Stimulated activated CD8-positive, alpha-beta memory T cell treated with anti-CD3 and anti-CD28 coated beads, Interleukin-4, amount 100 ng/mL, for 4 hours (primary cell): ENCODE results near the gene KRTAP10-5.

Source experiments
- DNase-seq, 2 donors: peaks; one replicate each; pipeline ENCODE4 v3.0.0-alpha.2; 2020; ENCODE audit warnings: low read depth in 2 of 2, low spot score in 1 of 2

KRTAP10-5 gene

DNA sequence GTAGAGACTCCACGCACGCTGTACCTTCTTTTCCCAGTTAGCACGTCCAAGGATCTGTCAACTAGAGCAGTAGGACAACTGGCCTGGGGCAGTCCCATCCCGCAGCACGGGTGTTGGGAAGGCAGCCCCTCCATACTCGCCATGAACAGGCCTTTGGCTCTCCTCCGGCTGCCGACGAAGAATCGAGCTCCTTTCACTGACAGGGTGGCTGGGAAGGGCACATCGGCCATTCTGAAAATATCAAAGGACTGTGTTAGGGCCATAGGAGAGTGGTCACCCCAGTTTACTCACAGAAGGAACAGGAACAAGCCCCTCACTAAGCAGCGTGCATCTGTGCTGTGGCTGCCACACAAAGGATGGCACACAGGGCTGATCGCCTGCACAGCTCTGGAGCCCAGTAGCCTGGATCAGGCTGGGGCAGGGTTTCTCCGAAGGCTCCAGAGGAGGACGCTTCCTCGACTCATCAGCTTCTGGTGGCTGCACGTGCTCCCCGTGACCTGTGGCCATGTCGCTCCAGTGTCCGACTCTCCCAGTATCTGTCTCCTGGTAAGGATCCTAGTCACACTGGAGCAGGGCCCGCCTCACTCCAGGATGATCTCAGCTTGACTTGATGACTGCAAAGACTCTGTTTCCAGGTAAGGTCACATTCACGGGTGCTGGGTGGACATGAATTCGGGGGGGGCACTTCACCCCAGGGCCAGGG is 49.4 kb downstream of the KRTAP10-5 start:
- no peak for DNase-seq

DNA sequence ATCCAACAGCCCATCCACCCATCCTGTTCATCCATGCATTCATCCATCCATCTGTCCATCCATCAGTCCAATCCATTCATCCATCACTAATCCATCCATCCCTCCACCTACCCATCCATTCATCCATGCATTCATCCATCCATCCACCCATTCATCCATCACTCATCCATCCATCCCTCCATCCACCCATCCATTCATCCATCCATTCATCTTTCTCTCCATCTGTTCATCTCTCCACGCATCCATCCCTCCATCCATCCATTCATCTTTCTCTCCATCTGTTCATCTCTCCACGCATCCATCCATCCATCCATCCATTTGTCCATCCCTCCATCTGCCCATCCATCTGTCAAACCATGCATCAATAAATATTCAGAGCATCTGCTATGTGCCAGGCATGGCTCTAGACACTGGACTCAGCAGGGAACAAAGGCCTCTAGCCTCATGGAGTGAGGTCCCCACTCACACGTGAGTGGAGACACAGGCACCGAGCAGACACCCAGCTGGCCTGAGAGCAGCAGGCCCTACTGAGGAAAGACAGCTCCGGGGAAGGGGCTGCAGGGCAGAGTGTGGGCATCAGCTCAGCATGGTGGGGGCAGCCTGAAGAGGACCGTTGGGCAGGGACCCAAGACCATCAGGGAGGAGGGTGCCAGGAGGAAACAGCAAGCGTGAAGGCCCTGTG is 50.0 kb downstream of the KRTAP10-5 start:
- no peak for DNase-seq

DNA sequence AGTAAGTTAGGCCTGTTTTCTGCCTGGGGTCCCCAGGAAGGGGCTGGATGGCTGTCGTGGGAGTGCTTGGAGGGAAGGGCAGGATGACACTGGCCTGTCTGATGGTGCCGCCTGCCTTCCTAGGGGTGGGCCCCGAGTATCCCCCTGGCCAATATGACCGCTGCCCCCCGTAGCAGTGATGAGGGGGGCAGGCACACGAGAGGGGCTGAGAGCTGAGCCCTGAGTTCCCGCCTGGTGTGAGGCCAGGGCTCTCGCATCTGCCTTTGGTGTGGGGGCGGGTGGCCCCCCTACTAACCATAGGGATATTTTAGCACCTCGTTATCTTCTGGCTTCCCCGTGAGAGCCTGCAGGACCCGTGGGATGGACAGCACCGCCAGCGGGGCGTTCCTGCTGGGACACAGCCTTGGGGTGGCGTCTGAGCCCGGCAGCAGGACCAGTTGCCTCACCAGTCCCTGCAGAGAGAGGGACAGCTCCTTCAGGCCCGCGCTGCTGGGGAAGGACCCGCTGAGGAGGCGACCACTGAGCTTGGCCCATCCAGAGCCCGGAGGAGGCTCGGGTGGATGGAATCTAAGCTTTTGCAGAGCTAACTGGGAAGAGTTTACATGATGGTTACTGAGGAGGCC is 50.8 kb downstream of the KRTAP10-5 start:
- DNase-seq: no peak
